HG03039 (cell line): Measurements from ENCODE around the gene EIF5.
A peak's percentile ranks its signal among the peaks of the same experiment; 100 is the strongest.
"Not testable (repeated sequence)": the region's sequence is repeated elsewhere in the genome, so short reads cannot be mapped to it uniquely, and the experiment has no call there.

Source experiments
- ATAC-seq: cut with Tn5 transposase; IDR thresholded peaks from one replicate; pipeline ENCODE4 v1.9.1; 2021; ENCODE audit warnings: mild to moderate bottlenecking, moderate library complexity; ENCODE audit not compliant: unreplicated experiment

Gene EIF5

DNA sequence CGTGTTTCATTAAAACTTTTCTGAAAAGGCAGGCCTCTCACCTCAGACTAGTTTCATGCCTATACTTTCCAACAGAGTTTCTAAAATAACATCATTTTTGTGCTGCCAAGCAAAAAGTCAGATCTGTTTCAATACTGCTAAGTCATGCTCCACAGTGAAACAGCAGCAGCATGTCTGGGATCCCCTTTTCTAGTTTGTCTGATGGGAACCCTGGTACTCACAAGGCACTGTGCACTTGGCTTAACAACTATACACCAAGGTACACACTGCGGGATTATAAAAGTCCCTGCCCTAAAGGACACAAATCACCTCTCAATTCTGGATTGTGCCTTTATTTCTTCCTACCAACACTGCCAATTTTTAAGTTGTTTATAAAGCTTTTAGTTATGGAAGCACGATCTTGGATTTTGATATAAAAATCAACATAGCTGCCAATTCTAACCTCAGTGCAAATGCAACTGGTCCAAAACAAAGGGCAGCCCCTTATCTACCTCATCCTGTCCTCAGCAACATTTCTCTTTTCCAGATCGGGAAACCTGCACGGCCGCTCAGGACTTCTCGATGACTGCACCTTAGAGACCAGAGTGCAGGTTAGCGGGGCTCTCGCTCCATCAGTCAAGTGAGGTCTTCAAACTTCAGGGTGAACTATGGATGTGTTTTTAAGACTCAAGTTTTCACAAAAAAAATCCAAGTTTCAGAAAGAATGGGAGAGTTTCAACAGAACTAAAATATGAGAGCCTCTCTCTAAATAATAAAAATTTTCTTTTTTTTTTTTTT is 1.7 kb upstream of the EIF5 start:
- no peak for ATAC-seq

DNA sequence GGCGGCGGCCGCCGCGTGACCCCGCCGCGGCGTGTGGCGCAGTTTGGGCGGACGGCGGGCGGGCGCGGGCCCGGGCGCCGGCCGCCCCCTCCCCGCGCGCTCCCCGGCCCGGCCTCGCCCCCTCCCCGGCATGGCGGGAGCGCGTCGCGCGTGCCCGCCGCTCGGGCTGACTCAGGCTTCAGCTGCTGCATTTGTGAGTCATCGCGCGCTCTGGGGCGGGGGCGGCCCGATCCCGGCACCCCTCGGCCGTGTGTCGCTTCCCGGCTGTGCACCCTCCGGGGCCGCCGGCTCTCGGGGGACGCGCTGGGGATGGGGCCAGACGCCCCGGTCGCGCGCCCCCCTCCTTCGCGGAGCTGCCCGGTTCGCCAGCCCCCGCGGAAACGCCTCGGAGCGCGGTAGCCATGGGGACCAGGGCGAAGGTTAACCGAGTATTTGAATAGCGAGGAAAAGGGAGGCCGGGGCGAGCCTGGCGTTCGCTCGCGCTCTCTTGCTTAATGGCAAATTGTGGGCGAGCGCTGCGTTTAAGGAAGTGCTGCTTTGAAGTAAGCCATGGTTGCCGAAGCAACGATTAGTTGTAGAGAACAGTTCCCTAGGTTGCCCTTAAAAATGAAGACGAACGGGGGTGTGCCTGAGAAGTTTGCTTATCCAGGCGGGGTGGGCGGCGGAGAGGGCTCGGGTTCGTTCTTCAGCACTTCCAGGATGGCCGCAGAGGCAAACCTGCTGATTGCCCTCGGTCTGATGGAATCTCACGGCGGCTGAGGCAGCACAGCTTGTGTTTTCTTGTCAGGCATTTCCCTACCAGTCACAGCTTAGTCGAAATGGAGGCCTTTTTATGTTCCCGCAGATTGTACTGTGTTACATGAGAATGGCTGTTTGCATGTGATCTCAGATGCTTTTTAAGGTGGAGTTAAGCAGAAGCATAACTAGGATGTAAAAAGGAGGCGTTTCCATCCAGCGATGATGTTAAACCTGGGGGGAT is 896 bp downstream of the EIF5 start:
- ATAC-seq = peak; percentile 22

DNA sequence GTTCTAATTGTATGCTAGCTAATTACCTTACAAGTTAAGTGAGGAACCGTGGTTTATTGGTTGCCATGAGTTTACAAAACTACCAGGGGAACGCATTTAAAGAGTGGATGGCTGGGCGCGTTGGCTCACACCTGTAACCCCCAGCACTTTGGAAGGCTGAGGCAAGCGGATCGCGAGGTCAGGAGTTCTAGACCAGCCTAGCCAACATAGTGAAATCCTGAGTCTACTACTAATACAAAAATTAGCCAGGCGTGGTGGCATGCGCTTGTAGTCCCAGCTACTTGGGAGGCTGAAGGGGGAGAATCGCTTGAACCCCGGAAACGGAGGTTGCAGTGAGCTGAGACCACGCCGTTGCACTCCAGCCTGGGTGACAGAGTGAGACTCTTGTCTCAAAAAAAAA is 2.2 kb downstream of the EIF5 start:
- ATAC-seq = no peak

DNA sequence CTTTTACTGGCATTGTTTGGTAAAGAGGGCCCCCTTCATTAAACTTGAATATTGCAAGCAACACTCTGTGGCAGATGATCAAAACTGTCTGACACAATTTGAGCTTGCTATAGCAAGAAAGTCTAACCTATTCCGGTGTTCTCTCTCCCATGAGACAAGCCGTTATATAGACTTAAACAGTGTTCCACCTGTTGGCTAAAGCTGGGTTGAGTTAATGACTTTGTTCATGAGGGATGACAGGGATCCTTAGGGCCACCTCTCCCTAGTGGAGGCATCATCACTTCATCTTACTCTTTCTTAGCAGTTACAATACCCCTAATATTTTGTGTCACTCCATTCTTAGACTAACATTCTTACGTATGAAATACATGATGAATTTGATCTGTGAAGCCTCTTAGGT is 3.8 kb downstream of the EIF5 start:
- ATAC-seq = no peak

DNA sequence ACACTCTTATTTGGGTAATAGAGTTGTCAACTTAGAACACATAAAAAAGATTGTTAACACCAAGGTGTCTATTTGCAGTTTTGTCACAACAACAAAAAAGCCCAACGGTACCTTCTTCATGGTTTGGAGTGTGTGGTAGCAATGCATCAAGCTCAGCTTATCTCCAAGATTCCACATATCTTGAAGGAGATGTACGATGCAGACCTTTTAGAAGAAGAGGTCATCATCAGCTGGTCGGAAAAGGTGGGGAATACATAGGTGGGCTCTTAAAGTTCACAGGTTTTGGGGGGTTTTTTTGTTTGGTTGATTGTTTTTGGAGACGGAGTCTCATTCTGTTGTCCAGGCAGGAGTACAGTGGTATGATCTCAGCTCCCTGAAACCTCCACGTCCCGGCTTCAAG is 5.5 kb downstream of the EIF5 start:
- ATAC-seq = no peak

DNA sequence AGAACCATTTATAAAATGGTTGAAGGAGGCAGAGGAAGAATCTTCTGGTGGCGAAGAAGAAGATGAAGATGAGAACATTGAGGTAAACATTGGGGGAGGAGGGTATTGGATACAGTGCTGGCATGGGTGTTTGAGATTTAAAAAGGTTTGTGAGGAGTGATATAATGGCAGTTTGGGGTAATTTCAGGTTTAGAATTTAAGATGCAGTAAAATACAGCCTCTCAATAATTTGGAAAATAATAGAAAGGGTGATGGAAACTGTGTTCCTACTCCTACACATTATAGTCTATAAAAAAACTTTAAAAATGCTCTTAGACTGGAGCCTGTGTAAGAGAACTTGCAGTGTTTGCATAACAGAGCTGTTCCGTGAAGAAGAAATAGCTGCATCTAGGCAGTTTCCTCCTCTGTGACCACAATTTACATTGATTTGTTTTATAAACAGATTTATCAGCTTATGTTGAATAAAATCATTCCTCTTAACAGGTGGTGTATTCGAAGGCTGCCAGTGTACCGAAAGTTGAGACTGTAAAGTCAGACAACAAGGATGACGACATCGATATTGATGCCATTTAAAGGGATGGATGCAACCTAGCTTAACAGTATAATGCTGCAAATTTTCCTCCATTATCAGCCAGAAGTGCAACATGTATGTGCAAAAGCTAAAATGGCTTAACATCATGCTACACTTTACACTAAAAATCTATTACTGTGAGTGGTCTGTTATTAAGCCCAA is 6.6 kb downstream of the EIF5 start:
- no peak for ATAC-seq

DNA sequence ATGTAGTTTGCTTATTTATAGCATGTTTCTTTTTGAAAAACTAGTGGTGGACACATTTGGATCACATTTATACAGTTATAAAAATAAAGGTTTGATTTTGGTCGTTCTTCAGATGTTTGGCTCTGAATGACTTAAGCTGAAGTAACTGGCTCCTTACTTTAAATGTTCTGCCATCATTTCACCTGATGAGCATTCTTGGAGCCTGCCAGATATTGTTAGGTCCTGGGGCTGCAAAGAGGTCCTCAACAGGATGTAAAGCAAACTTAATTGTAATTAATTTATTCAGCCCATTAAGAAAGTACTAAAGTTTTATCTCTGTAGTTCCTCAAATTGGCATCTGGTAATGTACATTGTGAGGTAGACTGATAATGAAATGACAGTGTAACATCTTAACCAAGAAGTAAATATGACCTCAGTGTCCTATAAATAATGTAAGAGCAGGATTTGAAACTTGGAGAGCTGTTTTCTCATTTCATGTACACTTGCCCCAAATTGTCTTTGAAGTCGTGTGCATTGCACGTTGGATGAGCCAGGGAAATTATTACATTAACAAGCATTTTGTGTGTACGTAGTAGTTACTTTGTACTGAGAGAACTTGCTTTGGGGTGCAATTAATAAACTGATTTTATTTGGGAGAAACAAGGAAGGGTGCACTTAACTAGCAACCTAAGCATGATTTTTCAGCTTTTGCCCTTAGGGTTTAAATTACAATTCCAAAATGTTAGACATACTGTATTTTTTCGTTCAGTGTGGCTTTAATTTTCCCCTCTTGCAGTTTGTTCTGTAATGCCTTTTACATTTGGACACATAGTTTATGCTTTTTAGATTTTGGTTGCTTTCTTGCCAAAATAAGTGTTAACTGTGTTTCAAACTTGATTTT is 7.5 kb downstream of the EIF5 start:
- ATAC-seq = no peak

DNA sequence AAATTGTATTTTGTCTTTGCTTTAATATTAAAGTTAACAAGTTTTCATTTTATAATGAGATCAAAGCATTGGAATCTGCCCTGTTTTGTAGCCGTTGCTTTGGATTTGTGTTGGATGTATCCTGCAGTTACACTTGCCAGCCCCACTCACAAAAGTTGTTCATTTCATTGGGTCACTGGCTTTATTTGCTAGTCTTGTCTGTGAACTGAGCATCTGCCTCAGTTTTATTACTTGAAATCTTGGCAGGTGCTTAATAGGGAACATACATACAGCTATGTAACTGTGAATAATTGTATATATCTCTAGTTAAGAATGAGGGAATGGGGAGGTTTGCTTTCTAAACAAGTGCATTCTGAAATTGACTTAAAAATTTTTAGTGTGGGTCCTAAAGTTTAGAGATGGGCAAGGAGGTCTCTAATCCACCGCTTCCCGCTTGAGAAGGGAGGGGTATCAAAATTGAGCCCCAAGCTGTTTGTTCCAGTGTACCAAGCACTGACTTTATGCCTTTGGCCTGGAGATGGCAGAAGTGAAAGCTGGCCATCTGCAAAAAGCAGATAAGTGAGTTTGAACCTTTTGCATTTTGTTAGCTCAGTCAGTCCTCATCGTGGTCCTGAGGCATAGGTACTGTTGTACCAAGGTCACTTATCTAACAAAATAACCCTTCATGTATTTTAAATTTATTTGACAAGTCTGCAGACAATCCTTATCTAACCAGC is 9.3 kb downstream of the EIF5 start:
- ATAC-seq = no peak

DNA sequence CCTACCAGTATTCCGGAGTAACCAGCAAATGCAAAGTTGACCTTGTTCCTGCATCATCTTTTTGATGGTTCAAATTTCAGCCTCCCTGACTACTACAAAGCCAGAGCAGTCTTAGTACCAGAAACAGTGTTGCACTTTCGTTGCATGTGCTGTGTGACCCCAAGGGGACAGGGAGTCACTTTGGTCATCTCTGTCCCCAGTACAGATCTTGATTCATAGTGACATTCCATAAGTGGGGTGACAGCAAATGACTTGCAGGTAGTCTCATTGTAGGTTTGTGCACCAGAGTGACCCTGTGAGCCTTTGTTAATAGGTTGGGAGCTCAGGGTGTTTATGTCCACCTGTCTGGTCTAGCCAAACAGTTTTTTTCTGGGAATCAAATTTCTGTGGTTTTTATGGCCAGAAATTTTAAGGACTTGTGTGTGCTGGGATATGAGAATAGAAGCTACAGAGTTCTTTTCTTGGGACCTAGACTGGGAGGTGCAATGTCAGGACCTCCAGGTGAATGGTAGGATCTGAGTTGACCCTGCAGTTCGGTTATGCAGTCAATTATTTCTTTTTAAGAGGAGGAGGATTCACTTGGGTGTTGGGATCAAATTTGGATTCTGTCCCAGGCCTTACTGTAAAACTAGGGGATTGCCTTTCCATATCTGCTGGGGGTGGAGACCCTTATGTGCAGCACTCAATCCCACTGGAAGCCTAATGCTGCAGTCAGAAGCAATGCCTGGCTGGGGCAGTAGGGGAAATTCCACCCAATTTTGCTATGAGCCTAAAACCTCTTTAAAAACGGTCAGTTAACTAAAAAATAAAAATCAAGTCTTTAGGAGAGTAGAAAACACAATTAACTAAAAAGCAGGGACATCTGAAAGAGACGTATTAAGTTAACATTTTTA is 10.1 kb downstream of the EIF5 start:
- ATAC-seq = no peak

DNA sequence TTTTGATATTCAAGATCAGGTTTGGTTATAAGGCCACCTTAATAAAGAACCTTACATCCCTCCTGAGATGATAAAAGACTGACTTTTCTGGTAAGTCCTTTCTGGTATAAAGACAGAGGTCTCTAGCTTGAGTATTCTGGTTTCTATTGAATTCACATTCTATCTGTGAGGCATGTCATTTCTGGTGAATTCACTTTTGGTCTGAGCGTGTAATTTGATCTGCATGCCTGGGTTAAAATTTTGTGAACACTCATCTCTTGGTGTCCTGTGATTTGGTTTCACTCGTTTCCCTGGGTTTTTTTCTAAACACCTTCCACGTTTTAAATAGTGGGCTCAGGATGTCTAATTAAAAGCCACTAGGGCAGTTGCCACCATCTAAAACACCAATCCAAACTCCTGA is 12.2 kb downstream of the EIF5 start:
- no peak for ATAC-seq

DNA sequence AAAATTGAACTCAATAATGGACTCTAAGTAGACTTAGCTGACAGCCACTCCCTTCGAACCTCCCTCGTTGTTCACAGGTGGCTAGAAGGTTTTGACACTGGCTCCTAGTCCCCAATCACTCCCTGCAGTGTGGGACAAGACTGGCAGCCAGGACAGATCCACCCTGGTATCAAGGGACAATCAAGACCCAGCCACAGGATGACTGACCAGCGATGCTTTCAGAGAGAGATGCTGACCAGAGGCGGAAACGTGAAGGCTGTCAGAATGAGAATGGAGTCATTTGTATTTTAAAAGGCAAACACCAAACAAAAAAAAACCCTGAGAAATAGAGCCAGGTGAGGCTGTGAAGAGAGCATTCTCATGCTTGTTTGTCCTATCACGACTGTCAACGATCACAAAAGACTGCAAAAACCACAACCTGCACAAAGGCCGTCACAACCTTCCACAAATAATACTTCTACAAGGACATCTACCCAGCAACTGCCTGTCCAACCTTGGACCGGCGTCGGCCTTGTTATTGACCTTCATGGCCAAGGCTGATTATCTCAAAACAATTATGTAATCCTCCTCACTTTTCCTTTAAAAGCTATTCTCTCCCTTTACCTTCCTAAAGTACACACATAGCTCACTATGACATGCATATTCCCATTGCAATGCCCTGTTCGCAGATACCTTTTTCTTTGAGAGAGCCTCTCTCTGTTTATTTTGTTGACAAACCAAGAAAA is 13.2 kb downstream of the EIF5 start:
- ATAC-seq = no peak

DNA sequence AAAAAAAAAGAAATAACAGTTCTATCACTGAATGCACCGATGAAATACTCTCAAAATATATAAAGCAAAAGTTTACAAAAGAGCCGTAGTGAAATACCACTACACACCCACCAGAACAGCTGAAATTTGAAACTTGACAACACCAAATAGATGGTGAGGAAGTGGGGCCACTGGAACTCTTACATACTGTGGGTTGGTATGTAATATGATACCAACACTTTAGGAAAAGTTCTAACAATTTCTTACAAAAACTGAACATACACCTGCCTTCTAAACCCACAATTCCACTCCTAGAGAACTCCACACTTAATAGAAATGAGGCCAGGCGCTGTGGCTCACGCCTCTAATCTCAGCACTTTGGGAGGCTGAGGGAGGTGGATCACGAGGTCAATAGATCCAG is 14.1 kb downstream of the EIF5 start:
- no peak for ATAC-seq

DNA sequence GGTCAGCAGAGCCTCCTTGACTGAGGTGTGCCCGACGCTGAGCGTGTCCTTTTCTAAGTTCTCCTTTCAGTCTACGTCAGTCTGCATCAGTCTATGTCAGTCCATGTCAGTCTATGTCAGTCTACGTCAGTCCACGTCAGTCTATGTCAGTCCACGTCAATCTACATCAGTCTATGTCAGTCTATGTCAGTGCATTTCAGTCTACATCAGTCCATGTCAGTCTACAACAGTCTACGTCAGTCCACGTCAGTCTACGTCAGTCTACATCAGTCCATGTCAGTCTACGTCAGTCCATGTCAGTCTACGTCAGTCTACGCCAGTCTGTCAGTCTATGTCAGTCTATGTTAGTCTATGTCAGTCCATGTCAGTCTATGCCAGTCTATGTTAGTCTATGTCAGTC is 15.9 kb downstream of the EIF5 start:
- ATAC-seq = no peak

DNA sequence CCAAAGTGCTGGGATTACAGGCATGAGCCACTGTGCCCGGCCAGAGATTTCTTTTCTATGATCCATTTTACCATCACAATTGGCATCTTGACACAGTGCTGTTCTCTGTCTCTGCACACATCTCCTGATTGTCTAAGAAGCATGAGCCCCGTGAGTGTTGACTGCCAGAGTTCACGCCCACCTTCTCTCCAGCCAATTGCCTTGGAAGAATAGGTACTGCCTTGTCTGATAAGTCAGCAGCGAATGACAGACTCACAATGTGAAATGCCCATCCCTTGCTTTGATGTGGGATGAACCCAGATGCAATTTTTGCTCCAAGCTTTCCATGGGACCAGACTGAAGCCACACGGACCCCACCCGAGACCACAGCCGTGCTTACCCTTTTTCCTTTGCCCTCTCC is 19.3 kb downstream of the EIF5 start:
- no peak for ATAC-seq

DNA sequence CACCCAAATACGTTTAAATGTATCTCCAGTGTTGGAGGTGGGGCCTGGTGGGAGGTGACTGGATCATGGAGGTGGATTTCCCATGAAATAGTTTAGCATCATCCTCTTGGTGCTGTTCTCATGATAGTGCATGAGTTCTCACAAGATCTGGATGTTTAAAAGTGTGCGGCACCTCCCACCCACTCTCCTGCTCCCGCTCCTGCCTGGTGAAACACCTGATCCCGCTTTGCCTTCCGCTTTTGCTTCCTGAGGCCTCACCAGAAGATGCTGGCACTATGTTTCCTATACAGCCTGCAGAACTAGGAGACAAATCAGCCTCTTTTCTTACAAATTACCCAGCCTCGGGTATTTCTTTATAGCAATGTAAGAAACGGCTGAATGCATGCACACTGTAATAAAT is 20.1 kb downstream of the EIF5 start:
- ATAC-seq = no peak

DNA sequence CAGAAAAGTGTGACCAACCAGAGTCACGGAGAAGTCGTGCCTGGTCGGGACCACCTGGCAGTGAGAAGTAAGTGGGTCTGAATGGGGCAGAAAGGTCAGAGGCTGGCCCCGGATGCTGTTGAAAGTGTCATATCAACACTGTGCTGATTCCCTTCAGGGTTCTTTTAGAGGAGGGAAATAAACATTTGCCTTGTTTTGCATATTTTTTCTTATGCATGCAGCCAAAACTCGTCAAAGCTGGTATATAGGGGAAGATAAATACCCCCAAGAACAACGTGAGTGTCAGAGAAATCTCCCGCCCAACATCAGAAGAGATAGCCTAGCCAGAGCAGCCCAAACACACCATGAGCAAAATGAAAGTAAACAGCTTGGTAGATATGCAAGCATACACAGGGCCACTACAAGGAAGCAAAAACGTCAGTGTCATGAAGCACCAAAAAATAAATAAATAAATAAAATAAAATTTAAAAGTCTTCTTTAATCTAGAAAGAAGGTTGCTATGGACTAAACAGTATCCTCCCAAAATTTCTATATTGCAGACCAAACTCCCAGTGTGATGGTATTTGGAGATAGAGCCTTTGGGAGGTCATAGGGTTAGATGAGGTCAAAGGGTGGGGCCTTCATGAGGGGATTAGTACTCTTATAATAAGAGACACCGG is 22.1 kb downstream of the EIF5 start:
- no peak for ATAC-seq

DNA sequence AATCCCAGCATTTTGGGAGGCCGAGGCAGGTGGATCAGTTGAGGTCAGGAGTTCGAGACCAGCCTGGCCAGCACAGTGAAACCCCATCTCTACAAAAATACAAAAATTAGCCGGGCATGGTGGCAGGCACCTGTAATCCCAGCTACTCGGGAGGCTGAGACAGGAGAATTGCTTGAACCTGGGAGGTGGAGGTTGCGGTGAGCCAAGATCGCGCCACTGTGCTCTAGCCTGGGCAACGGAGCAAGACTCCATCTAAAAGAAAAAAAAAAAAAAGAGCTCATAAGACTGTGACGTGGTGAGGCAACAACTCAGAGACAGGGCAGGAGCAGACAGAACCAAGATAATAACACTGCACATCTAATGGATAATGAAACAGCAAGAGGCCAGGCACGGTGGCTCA is 23.5 kb downstream of the EIF5 start:
- ATAC-seq = not testable (repeated sequence)

DNA sequence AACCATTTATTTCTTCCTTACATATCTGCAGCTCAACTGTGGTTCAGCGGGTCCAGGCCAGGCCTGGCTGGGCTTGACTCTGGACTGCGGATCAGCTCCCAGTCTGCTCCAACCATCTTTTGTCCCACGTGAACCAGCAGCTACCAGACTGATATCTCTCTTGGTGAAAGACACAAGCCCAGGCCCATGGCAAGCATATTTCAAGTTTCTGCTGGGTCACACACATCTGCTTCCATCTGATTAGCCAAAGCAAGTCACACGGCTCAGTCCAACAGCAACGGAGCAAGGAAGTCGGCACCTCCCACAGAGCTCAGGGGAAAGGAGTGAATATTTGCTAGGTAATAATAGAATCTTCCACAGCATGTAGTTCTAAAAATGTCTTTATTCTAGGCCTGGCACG is 26.5 kb downstream of the EIF5 start:
- no peak for ATAC-seq
